Mesodermal cell (in vitro differentiated cells): ENCODE results near the gene ABR.
"Not testable (repeated sequence)": the region's sequence is repeated elsewhere in the genome, so short reads cannot be mapped to it uniquely, and the experiment has no call there.

Experiments
- H3K27ac ChIP-seq: 2 replicates; pipeline ENCODE4 v1.7.0; 2013; ENCODE audit warnings: mild to moderate bottlenecking, low read depth, low read length, moderate library complexity; ENCODE audit not compliant: severe bottlenecking
- H3K36me3 ChIP-seq: 2 replicates; pipeline ENCODE4 v1.7.1; 2013; ENCODE audit warnings: mild to moderate bottlenecking, low read length, moderate library complexity; ENCODE audit not compliant: control insufficient read depth, insufficient read depth
- H3K4me1 ChIP-seq: one replicate; pipeline ENCODE4 v1.7.1; 2013; ENCODE audit warnings: mild to moderate bottlenecking, low read length; ENCODE audit not compliant: insufficient read depth, control insufficient read depth, poor library complexity, severe bottlenecking
- H3K4me3 ChIP-seq: 2 replicates; pipeline ENCODE4 v1.7.0; 2013; ENCODE audit warnings: low read length, control low read depth, mild to moderate bottlenecking; ENCODE audit not compliant: insufficient read depth, poor library complexity, severe bottlenecking; ENCODE audit errors: extremely low read depth
- H3K9me3 ChIP-seq: 2 replicates; pipeline ENCODE4 v1.7.1; 2013; ENCODE audit warnings: mild to moderate bottlenecking, low read length, moderate library complexity; ENCODE audit not compliant: control insufficient read depth
- WGBS, 2 experiments: methylation state at CpG; one replicate each; pipeline ENCODE4 v1.1.5; 2013; ENCODE audit warnings: missing lambda C conversion rate in 2 of 2; ENCODE audit not compliant: insufficient coverage in 2 of 2; 5-methylcytosine and 5-hydroxymethylcytosine counted together

The ABR gene

GRCh38 chr17:1107083-1107776 is 72.6 kb downstream of the ABR start:
- Histone ChIP-seq H3K4me3 (no peak overlapping the region), H3K9me3 (no peaks in the 10 kb centered on the region), H3K27ac (no peak overlapping the region), H3K4me1 (peaks cover 26% of the 10 kb centered on the region), H3K36me3 (peaks cover 7% of the 10 kb centered on the region)
- 95 to 96% methylated on average over 17 to 18 of the region's 20 CpGs for WGBS, 2 experiments

GRCh38 chr17:1104222-1104621 is 75.6 kb downstream of the ABR start:
- peaks cover 4% of the 10 kb centered on the region for H3K4me1 ChIP-seq
- H3K36me3 ChIP-seq = peaks cover 17% of the 10 kb centered on the region
- no peak overlapping the region for H3K4me3 ChIP-seq
- WGBS, 2 experiments = 91 to 93% methylated on average over 7 to 8 of the region's 8 CpGs
- no peak overlapping the region for H3K27ac ChIP-seq
- no peaks in the 10 kb centered on the region for H3K9me3 ChIP-seq

GRCh38 chr17:1100382-1100781 is 79.4 kb downstream of the ABR start:
- no peak overlapping the region for H3K27ac ChIP-seq
- peaks cover 24% of the 10 kb centered on the region for H3K36me3 ChIP-seq
- no peaks in the 10 kb centered on the region for H3K9me3 ChIP-seq
- peaks cover 5% of the 10 kb centered on the region for H3K4me1 ChIP-seq
- no peak overlapping the region for H3K4me3 ChIP-seq
- WGBS, 2 experiments = 95% methylated on average over 8 to 11 of the region's 11 CpGs

GRCh38 chr17:1099242-1099641 is 80.5 kb downstream of the ABR start:
- 93 to 100% methylated on average over 7 to 8 of the region's 9 CpGs for WGBS, 2 experiments
- H3K4me3 ChIP-seq = no peak overlapping the region
- H3K36me3 ChIP-seq = peaks cover 33% of the 10 kb centered on the region
- peaks cover 5% of the 10 kb centered on the region for H3K4me1 ChIP-seq
- no peak overlapping the region for H3K27ac ChIP-seq
- no peaks in the 10 kb centered on the region for H3K9me3 ChIP-seq

- H3K27ac ChIP-seq, H3K4me3 ChIP-seq, H3K4me1 ChIP-seq, H3K9me3 ChIP-seq: not testable (repeated sequence)
- WGBS, 2 experiments = 93 to 96% methylated on average over 16 to 18 of the region's 19 CpGs
- H3K36me3 ChIP-seq = peaks cover 41% of the 10 kb centered on the region
These were observed 81.6 kb downstream of the ABR start for GRCh38 chr17:1097972-1098744.

- H3K4me1 ChIP-seq = peaks cover 5% of the 10 kb centered on the region
- no peak overlapping the region for H3K27ac ChIP-seq
- H3K4me3 ChIP-seq = no peak overlapping the region
- peaks cover 53% of the 10 kb centered on the region for H3K36me3 ChIP-seq
- 91 to 93% methylated on average over 6 of the region's 9 CpGs for WGBS, 2 experiments
- no peaks in the 10 kb centered on the region for H3K9me3 ChIP-seq
These were observed 83.6 kb downstream of the ABR start for GRCh38 chr17:1096215-1096614.

- 92 to 96% methylated on average over 2 to 7 of the region's 8 CpGs for WGBS, 2 experiments
- Histone ChIP-seq H3K27ac (no peak overlapping the region), H3K4me3 (no peak overlapping the region), H3K36me3 (peaks cover 57% of the 10 kb centered on the region), H3K4me1 (peaks cover 5% of the 10 kb centered on the region), H3K9me3 (no peaks in the 10 kb centered on the region)
These were observed 84.0 kb downstream of the ABR start for GRCh38 chr17:1095853-1096173.

GRCh38 chr17:1095090-1095852 is 84.5 kb downstream of the ABR start:
- Histone ChIP-seq H3K36me3 (peaks cover 54% of the 10 kb centered on the region), H3K4me3 (no peak overlapping the region), H3K4me1 (peaks cover 5% of the 10 kb centered on the region), H3K9me3 (no peaks in the 10 kb centered on the region), H3K27ac (no peak overlapping the region)
- 92 to 94% methylated on average over 23 to 27 of the region's 31 CpGs for WGBS, 2 experiments

GRCh38 chr17:1094591-1094990 is 85.2 kb downstream of the ABR start:
- Histone ChIP-seq H3K4me1 (peaks cover 5% of the 10 kb centered on the region), H3K9me3 (no peaks in the 10 kb centered on the region), H3K36me3 (peaks cover 58% of the 10 kb centered on the region), H3K4me3 (no peak overlapping the region), H3K27ac (no peak overlapping the region)
- WGBS, 2 experiments = 91 to 99% methylated on average over 6 of the region's 6 CpGs

- H3K27ac ChIP-seq = no peak overlapping the region
- H3K4me3 ChIP-seq = no peak overlapping the region
- 94 to 97% methylated on average over 10 to 14 of the region's 14 CpGs for WGBS, 2 experiments
- peaks cover 57% of the 10 kb centered on the region for H3K36me3 ChIP-seq
- no peaks in the 10 kb centered on the region for H3K9me3 ChIP-seq
- peaks cover 10% of the 10 kb centered on the region for H3K4me1 ChIP-seq
These were observed 87.9 kb downstream of the ABR start for GRCh38 chr17:1091900-1092299.
